ENCODE data around the gene ZNF766.

DNA sequence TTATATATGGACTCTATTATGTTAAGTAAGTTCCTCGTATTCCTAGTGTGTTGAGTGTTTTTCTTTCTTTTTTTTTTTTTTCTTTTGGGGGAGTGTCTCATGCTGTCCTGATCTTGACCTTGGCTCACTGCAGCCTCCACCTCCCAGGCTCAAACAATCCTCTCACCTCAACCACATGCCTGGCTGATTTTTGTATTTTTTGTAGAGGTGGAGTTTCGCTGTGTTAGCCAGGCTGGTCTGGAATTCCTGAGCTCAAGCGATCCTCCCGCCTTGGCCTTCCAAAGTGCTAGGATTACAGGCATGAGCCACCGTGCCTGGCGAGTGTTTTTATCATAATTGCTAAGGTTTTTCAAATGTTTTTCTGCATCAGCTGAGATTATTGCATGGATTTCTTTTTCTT lies 16.9 kb downstream of the ZNF766 start:
- TF ChIP-seq EZH2 (IDR thresholded peaks at IDR 0.05; ENCODE audit: insufficient read depth, poor library complexity, severe bottlenecking) = no peak
- no peak for TF ChIP-seq EZH2phosphoT487 (IDR thresholded peaks at IDR 0.05; ENCODE audit: insufficient read depth, low read depth)

All from GM23248 (cell line).